ENCODE data around the gene COMMD1. TPM values are rescaled to one million over a fixed set of nuclear protein-coding genes. Genes with fewer than 3 reads are reported as not detected.
"Not testable (repeated sequence)": the region's sequence is repeated elsewhere in the genome, so short reads cannot be mapped to it uniquely, and the experiment has no call there.

COMMD1 gene
- total RNA-seq, 1 experiment from 2014 or later: 25.3 TPM

DNA sequence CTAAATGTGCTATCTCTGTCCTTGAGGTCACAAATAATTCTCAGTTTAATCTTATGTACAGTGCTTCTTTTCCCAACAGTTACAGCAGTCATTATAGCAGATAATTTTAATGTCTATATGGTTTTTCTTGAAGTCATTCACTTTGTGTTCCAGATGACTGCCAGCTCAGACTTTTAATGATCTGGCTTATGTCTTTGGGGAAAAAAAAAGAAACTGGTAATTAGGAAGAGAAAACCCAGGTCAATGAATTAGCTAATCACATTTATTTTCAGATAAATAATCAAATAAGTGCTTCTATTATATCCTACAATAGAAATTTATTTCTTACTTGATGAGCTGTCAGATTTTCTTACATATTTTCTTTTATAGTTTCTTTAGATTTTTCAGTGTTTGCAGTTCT, 96.0 kb downstream of the COMMD1 start:
- no peaks in the 10 kb centered on the region for H3K27me3 ChIP-seq (ENCODE audit: control insufficient read depth, insufficient read depth, low read length)
- H3K36me3 ChIP-seq (replicated peaks; ENCODE audit: control insufficient read depth, insufficient read depth, low read length): no peaks in the 10 kb centered on the region
- no peak overlapping the region for H3K4me3 ChIP-seq (ENCODE audit: insufficient read depth, low read depth, low read length)
- no peak for DNase-seq

DNA sequence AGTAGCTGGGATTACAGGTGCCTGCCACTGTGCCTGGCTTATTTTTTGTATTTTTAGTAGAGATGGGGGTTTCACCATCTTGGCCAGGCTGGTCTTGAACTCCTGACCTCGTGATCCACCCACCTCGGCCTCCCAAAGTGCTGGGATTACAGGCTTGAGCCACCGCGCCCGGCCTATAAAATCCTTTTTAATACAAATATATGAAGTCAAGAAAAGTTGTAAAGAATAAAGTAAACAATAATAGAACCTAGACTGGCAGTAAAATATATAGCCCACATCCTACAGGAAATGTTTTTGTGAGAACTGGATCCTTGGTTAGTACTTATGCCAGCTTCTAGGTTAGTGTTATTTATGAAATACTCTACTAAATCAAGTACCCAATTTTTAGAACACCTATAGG, 99.0 kb downstream of the COMMD1 start:
- H3K36me3 ChIP-seq (replicated peaks; ENCODE audit: control insufficient read depth, insufficient read depth, low read length); H3K4me3 ChIP-seq (ENCODE audit: insufficient read depth, low read depth, low read length); DNase-seq; H3K27me3 ChIP-seq (ENCODE audit: control insufficient read depth, insufficient read depth, low read length): not testable (repeated sequence)

DNA sequence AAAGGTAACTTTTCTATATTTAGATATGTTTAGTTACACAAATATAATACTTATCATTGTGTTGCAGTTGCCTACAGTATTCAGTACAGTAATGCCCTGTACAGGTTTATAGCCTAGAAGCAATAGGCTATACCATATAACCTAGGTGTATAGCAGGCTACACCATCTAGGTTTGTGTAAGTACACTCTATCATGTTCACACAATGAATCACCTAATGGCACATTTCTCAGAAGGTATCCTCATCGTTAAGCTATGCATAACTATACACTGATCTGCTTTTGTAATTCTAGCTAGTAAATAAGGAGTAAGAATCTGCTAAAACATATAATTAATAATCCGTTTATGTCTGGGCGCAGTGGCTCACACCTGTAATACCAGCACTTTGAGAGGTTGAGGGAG, 102.1 kb downstream of the COMMD1 start:
- no peak for DNase-seq
- H3K4me3 ChIP-seq (ENCODE audit: insufficient read depth, low read depth, low read length): no peak overlapping the region
- no peaks in the 10 kb centered on the region for H3K36me3 ChIP-seq (replicated peaks; ENCODE audit: control insufficient read depth, insufficient read depth, low read length)
- H3K27me3 ChIP-seq (ENCODE audit: control insufficient read depth, insufficient read depth, low read length): no peaks in the 10 kb centered on the region

DNA sequence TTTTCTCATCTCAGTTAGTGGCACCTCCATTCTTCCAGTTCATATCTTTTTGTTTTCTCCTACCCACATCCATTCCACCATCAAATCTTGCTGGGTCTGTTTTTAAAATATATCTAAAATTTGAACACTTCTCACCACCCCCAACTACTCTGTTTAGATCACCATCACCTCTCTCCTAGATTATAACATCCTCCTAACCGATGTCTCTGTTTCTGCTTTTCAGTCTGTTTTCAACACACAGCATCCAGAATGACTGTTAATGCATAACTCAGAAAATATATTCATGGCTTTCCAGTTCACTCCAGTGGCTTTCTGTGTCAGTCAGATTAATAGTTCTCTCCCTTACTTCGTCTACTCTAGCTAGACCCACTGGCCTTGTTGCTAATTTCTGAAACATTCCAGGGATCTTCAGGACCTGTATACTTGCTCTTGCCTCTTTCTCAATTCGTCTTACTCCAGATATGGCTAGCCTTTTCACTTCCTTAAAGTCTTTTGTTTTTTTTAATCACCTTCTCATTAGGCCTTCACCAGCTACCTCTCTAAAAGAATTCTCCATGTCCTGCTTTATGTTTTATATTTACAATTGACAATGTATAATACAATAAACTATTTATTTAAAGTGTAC, 105.3 kb downstream of the COMMD1 start:
- no peaks in the 10 kb centered on the region for H3K36me3 ChIP-seq (replicated peaks; ENCODE audit: control insufficient read depth, insufficient read depth, low read length)
- no peak for DNase-seq
- H3K4me3 ChIP-seq (ENCODE audit: insufficient read depth, low read depth, low read length): no peak overlapping the region
- no peaks in the 10 kb centered on the region for H3K27me3 ChIP-seq (ENCODE audit: control insufficient read depth, insufficient read depth, low read length)

DNA sequence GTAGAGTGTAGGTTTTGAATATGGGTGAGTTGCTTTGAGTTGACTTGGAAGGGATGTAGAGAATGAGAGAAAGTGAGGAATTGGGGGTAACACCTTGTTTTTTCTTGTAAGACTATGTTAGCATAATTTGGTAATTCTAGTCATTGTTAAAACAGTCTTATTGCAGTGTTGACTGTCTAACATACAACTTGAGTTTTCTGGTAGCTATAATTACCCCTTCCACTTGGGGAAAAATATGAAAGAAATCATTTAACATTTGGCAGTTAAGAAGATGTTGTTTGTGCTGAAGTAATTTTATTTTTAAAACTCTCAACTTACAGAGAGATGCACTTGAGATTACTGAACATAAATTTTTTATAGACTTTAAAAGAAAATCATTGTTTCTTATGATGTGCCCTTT, 108.2 kb downstream of the COMMD1 start:
- H3K4me3 ChIP-seq (ENCODE audit: insufficient read depth, low read depth, low read length): no peak overlapping the region
- no peak for DNase-seq
- H3K36me3 ChIP-seq (replicated peaks; ENCODE audit: control insufficient read depth, insufficient read depth, low read length): no peaks in the 10 kb centered on the region
- no peaks in the 10 kb centered on the region for H3K27me3 ChIP-seq (ENCODE audit: control insufficient read depth, insufficient read depth, low read length)

DNA sequence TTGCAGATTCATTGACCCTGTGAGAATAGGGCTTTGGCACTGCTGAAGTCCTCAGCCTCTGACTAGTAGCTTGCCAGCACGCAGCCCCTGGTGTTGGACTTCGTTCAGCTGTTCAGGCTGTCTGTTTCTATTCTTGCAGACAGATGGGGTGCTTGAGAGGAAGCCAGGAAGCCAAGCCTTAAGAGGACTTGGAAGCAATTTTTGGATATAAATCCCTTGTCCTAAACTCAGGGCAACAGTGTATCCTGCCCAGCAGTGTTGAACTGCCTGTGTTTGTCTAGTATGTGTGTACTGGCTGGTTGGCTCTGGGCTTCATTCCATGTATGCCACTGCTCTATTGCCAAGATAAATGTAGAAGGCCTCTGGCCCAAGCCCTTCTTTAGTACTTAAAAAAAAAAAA, 108.6 kb downstream of the COMMD1 start:
- no peaks in the 10 kb centered on the region for H3K27me3 ChIP-seq (ENCODE audit: control insufficient read depth, insufficient read depth, low read length)
- no peak overlapping the region for H3K4me3 ChIP-seq (ENCODE audit: insufficient read depth, low read depth, low read length)
- H3K36me3 ChIP-seq (replicated peaks; ENCODE audit: control insufficient read depth, insufficient read depth, low read length): no peaks in the 10 kb centered on the region
- no peak for DNase-seq

DNA sequence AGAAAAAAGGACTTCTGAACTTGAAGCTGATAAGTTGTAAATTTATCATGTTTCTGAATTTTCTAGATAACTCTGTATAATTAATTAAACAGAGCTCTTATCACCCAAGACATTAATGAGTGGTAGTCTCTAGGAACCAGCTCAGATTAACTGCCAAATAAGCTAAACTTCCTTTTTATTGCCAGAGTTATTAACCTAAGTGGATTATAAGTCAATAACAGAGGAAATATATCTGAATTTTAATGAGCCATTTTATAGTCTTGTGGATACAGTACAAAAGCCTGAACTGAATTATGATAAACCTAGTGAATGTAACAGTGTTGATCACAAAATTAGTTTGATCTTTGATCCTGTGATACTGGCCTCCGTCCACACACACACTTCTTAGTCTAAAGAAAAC, 111.5 kb downstream of the COMMD1 start:
- no peak for DNase-seq
- Histone ChIP-seq H3K4me3 (ENCODE audit: insufficient read depth, low read depth, low read length) (no peak overlapping the region), H3K27me3 (ENCODE audit: control insufficient read depth, insufficient read depth, low read length) (no peaks in the 10 kb centered on the region), H3K36me3 (replicated peaks; ENCODE audit: control insufficient read depth, insufficient read depth, low read length) (no peaks in the 10 kb centered on the region)

DNA sequence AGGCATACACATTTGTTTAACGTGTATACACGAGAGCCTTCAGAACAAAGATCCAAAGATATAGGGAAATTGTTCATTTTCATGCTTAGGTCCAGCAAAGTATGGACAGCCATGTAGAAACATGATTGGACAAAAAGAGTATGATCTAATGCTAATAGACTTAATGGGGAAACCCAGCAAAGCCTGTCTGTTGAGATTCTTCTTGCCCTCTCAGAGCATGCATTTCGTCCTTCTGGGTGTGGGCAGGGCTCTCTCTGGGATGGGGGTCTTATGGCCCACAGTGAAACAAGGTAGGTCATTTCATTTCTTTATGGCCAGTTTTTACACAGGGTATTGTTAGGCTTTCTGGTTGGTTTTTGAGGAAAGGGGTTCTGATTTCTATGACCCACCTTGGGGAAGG, 124.4 kb downstream of the COMMD1 start:
- no peaks in the 10 kb centered on the region for H3K27me3 ChIP-seq (ENCODE audit: control insufficient read depth, insufficient read depth, low read length)
- H3K36me3 ChIP-seq (replicated peaks; ENCODE audit: control insufficient read depth, insufficient read depth, low read length): no peaks in the 10 kb centered on the region
- no peak for DNase-seq
- no peak overlapping the region for H3K4me3 ChIP-seq (ENCODE audit: insufficient read depth, low read depth, low read length)

DNA sequence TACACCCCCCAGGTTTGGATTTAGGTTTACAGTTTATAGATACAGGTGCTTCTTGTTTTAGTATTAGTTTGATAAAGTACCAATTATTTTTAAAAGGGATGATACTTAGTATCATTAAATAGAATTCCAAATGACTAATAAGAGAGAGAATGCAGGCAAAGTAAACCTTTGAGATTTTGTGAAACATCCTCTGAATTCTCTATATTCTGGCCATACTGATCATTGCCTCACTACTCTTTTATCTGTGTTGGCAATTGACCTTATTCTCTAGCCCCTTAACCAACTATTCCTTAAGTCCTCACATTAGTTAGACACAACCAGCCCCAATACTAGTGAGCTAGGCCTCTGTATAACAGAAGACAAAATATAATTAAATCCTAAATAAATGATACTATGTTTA, 125.4 kb downstream of the COMMD1 start:
- Histone ChIP-seq H3K27me3 (ENCODE audit: control insufficient read depth, insufficient read depth, low read length) (no peaks in the 10 kb centered on the region), H3K4me3 (ENCODE audit: insufficient read depth, low read depth, low read length) (no peak overlapping the region), H3K36me3 (replicated peaks; ENCODE audit: control insufficient read depth, insufficient read depth, low read length) (no peaks in the 10 kb centered on the region)
- no peak for DNase-seq

DNA sequence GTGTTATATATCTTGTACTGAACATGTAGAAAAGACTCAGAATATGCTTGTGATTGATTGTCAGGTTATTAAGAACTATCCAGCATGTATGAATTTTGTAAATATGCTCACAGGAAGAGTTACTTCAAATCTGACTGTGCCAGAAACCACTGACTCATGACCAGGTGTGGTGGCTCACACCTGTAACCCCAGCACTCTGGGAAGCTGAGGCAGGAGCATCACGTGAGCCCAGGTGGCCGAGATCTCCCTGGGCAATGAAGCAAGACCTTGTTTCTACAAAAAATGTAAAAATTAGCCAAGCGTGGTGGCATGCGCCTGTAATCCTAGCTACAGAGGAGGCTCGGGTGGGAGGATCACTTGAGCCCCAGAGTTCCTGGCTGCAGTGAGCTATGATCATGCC, 126.6 kb downstream of the COMMD1 start:
- Histone ChIP-seq H3K4me3 (ENCODE audit: insufficient read depth, low read depth, low read length) (no peak overlapping the region), H3K27me3 (ENCODE audit: control insufficient read depth, insufficient read depth, low read length) (no peaks in the 10 kb centered on the region), H3K36me3 (replicated peaks; ENCODE audit: control insufficient read depth, insufficient read depth, low read length) (no peaks in the 10 kb centered on the region)
- DNase-seq: no peak

DNA sequence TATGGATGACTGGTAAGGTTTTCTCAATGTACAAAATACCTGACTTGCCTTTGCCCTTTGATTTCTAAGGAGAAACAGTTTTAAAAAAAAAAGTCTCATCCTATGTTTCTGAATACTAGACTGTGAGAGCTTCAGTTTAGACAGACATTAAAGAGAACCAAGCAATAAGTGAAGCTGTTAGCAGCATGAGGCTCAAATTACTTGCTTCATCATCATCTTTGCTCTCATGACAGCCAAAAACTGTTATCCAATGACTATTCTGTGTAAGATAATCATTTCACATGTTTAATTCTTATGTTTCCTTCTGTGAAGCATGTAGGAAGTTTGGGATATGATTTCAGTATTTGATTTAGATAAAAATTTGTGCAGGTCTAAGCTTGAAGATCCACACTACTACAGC, 129.2 kb downstream of the COMMD1 start:
- no peak overlapping the region for H3K4me3 ChIP-seq (ENCODE audit: insufficient read depth, low read depth, low read length)
- DNase-seq: no peak
- H3K36me3 ChIP-seq (replicated peaks; ENCODE audit: control insufficient read depth, insufficient read depth, low read length): no peaks in the 10 kb centered on the region
- H3K27me3 ChIP-seq (ENCODE audit: control insufficient read depth, insufficient read depth, low read length): no peaks in the 10 kb centered on the region

DNA sequence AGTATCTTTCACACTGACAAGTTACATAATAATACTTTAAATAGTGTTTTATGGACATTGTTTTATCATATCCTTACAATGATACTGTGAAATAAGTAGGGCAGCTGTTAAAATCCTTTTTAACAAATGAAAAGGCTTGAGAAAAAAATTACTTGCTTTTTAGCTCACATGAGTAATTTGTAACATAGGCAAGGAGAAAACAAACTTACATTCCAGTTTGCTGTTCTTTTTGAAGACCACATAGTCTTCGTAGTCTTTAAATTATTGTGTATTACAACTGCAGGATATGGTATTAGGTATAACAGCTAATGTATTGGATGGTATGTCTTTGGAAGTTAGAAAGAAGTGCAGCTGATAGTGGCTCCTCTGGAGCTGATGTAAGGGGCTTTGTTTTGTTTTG, 130.8 kb downstream of the COMMD1 start:
- H3K27me3 ChIP-seq (ENCODE audit: control insufficient read depth, insufficient read depth, low read length): no peaks in the 10 kb centered on the region
- H3K4me3 ChIP-seq (ENCODE audit: insufficient read depth, low read depth, low read length): no peak overlapping the region
- no peak for DNase-seq
- H3K36me3 ChIP-seq (replicated peaks; ENCODE audit: control insufficient read depth, insufficient read depth, low read length): no peaks in the 10 kb centered on the region

DNA sequence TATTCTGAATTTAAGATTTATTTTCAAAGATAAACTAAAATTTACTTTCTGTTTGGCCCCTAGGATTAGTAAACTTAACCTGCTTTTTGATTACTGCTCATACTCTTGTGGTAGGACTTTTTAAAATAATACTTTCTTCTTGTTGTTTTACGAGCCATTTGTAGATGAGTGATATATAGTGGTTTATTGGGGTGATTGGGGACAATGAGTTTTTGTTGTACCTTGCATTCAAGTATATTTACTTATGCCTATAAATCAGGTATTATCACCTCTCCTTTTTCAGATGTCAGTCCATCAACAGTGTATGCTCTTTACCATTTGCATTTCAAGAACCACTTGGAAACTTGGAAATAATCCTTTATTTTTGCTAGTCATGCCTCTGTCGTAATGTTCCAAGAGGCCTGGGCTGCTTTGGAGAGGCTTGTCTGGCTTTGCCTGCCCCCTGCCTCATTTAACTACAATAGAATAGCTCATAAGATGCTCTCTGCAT, 131.3 kb downstream of the COMMD1 start:
- DNase-seq: no peak
- H3K27me3 ChIP-seq (ENCODE audit: control insufficient read depth, insufficient read depth, low read length): no peaks in the 10 kb centered on the region
- no peak overlapping the region for H3K4me3 ChIP-seq (ENCODE audit: insufficient read depth, low read depth, low read length)
- no peaks in the 10 kb centered on the region for H3K36me3 ChIP-seq (replicated peaks; ENCODE audit: control insufficient read depth, insufficient read depth, low read length)

DNA sequence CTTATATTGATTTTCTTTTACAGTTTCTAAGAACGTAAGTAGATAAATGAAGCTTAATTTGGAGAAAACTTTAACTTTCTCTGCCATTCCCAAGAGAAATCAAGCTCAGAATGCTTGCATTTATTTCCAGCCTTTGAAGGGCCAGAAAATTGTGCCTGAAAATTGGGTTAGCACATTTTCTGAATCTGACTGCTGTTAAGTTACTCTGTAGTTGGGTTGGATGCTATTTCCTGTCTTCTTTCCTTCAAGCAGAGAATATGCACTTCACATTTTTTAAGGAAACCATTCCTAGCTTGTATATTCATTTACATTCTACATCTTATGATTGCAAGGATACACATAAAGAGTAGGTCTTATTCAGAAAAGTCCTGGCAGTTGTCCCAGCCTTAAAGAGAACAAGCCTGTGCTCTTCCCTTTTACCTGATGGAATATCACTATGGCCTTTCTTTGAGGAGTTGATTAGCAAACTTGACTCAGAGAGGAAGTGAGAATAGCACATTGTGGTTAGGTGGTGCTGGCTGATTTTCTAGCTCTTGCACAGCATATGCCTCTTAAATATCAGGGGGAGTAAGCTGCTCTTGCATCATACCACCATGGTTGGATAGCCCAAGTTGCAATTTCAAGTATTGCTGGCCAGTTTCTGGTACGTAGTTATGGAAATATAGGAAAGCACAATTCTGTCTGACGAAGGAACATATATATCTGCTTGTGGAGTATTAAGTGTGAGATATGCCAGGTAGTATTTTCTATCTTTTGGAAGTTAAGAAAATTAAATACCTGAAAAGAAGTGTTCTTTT, 133.7 kb downstream of the COMMD1 start:
- no peak overlapping the region for H3K4me3 ChIP-seq (ENCODE audit: insufficient read depth, low read depth, low read length)
- H3K36me3 ChIP-seq (replicated peaks; ENCODE audit: control insufficient read depth, insufficient read depth, low read length): no peaks in the 10 kb centered on the region
- no peaks in the 10 kb centered on the region for H3K27me3 ChIP-seq (ENCODE audit: control insufficient read depth, insufficient read depth, low read length)
- DNase-seq: no peak

DNA sequence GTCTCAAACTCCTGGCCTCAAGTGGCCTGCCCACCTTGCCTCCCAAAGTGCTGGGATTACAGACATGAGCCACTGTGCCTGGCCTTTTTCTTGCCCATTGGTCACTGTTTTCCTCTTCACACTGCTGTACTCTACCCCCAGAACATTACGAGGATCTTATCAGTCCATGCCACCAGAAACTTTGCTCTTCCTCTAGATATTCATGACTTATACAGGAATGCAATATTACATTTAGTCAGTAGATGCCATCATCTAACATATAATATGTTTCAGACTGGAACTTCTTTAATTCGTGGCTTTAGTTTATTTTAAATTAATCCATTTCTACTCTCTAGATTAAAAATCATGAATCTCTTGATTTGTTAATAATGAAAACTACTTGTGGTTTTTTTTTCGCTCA, 135.5 kb downstream of the COMMD1 start:
- no peak for DNase-seq
- Histone ChIP-seq H3K36me3 (replicated peaks; ENCODE audit: control insufficient read depth, insufficient read depth, low read length) (no peaks in the 10 kb centered on the region), H3K27me3 (ENCODE audit: control insufficient read depth, insufficient read depth, low read length) (no peaks in the 10 kb centered on the region), H3K4me3 (ENCODE audit: insufficient read depth, low read depth, low read length) (no peak overlapping the region)

Measured in H7 (cell line).